Stimulated activated CD8-positive, alpha-beta memory T cell treated with anti-CD3 and anti-CD28 coated beads, Interleukin-7, amount 100 ng/mL, for 24 hours (primary cell): Measurements from ENCODE around the gene PARVG.
A peak's percentile ranks its signal among the peaks of the same experiment; 100 is the strongest.

Experiments used
- DNase-seq: peaks from one replicate; pipeline ENCODE4 v3.0.0-alpha.2; 2020; ENCODE audit warnings: low read depth

The PARVG gene

DNA sequence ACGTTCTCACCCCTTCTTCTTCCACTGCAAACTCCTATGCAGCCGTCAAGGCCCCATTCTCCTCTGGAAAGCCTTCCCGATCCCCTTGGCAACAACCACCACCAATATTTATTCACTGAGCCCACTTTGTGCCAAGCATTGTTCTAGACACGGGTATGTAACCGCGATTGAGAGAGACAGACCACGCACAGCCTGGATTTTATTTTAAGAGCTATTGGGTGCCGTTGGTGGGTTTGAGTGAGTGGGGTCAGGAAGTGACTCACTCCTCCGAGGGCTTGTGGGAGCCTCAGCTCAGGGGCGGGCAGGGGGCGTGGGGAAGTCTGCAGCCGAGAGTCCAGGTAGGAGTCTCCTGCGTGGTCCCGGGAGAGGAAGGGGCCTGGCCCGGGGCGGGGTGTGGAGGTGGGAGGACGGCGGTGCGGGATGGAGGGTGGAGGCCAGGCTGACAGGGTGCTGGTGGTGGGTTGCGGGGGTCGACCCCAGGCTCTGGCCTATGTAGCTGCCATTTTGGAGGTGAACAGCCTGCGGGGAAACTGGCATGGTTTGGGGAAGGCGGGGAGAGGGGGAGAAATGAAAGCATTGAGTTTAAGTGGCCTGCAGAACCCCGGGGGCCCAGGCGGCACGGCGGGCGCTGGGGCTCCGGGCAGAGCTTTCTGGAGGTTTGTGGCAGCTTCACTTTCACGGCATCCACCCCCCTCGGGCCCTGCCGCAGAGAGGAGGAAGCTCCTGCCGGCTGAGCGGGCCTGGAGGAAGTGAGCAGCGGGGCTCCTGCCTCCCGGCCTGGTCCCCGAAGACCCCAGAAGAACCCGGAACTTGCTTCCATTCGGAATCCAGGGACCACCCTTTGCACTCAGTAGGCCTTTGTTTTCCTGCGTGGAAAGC, 547 bp downstream of the PARVG start:
- peak; percentile 44 for DNase-seq

- DNase-seq: no peak
Observed at GRCh38 chr22:44181912-44182587, 1.3 kb downstream of the PARVG start.

- DNase-seq: no peak
Observed at GRCh38 chr22:44182588-44183286, 2.0 kb downstream of the PARVG start.

- no peak for DNase-seq
Observed at GRCh38 chr22:44183287-44183588, 2.5 kb downstream of the PARVG start.

GRCh38 chr22:44184006-44184405, 3.3 kb downstream of the PARVG start:
- DNase-seq: no peak

DNA sequence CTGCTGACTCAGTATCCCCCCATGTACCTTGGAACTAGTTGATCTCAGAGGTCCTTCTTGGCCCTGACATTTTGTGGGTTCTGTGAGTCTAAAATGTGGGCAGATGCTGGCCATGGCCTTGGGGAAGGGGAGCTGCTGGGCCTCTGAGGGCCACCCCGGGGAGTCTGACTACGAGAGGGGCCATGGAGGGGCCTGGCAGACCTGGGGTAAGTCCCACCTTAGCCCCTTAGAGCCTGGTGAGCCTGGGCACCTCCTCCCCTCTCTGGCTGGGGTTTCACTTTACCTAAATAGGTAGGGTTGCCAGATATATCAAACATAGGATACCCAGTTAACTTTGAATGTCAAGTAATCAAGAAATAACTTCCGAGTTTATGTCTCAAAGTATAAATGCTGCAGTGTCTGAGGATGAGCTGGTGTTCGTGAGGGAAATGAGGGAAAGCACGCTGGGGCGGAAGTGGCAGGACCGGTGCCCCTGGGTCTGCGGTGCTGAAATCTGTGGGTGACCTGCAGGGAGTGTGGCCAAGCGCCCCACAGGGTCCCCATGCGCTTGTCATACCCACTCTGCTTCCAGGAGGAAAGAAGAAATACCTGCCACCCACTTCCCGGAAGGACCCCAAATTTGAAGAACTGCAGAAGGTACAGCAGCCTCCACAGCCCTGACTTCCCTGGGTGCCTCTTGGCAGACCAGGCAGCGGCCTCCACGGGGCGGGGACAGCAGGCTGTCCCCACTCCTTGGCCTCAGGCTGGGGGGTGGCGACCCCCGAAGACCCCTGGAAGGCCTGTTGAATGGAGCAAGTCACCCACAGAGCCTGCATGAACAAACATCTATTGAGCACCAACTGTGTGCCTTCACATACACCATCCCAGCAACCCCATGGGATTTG, 4.8 kb downstream of the PARVG start:
- no peak for DNase-seq

GRCh38 chr22:44186121-44186510, 5.4 kb downstream of the PARVG start:
- no peak for DNase-seq

GRCh38 chr22:44186737-44187136, 6.0 kb downstream of the PARVG start:
- no peak for DNase-seq

- DNase-seq: no peak
Observed at GRCh38 chr22:44187652-44188230, 7.0 kb downstream of the PARVG start.

GRCh38 chr22:44188316-44188715, 7.6 kb downstream of the PARVG start:
- no peak for DNase-seq

- no peak for DNase-seq
Observed at GRCh38 chr22:44188986-44189630, 8.4 kb downstream of the PARVG start.

GRCh38 chr22:44190381-44190976, 9.8 kb downstream of the PARVG start:
- DNase-seq: no peak

GRCh38 chr22:44191036-44191454, 10.3 kb downstream of the PARVG start:
- no peak for DNase-seq

DNA sequence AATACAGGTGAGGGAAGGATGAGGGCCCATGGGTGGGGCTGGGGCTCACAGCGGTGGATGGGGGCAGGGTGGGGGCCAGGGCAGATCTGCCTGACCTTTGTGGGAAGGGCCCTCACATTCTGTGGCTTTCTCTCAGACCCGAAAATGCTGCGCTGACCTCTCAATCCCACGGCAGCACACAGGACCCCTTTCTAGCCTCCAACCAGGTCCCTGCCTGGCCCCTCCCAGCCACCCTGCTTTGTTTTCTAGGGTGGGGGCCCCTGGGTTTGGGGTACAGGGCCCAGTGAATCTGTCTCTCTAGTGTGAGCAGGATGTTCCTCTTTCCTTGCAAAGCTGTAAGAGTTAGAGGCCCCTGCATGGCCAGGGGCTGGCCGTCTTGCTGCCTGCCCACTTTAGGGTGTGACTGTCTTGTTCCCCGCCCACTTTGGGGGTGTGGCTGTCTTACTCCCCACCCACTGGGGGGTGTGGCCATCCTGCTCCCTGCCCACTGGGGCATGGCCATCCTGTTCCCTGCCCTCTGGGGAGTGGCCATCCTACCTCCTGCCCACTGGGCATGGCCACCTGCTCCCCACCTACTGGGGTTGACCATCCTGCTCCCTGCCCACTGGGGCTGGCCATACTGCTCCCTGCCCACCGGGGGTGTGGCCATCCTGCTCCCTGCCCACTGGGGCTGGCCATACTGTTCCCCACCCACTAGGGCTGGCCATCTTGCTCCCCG, 11.5 kb downstream of the PARVG start:
- no peak for DNase-seq

DNA sequence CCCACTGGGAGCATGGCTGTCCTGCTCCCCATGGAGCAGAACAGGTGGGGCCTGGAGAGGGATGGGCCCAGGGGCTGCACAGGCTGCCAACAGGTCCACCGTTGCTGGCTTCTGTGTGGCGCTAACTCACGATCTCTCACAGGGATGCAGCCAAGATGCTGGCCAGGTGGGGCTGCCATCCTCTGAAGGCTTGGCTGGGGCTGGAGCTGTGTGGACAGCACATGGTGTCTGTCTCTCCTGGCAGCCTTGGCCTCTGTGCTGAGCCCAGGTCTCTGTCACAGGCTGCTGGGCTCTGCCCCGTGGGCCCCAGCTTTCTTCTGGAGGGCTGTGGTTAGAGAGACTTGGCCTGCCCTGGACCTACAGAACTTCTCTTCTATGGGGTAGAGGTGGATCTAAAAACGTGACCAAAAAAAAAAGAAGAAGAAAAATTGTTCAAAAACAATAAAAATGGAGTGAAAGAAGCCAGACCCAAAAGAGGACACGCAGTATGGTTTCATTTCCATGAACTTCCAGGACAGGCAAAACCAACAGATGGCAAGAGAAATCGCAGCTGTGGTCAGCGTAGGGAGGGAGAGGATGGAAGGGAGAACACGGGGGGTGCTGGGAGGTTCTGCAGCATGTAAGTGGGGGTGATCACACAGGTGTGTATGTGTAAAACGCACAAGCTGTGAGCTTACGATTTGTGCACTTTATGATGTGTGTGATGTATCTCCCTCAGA, 12.2 kb downstream of the PARVG start:
- DNase-seq: no peak

DNA sequence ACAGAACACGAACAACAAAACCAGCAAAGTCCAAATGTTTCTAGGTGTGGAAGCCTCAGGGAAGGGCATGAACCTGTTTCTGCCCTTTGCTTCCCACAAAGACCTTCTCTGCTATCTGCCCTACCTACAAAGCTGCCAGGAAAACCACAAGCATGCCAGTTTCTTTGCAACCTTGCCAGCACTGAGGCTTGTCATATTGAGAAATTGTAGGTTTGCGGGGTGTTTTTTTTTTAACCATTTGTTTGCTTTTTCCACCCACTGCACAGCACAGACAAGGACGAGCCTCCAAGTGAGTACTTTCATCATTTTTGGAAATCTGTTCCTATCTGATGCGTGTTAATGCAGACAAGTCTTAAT, 12.8 kb downstream of the PARVG start:
- no peak for DNase-seq

DNA sequence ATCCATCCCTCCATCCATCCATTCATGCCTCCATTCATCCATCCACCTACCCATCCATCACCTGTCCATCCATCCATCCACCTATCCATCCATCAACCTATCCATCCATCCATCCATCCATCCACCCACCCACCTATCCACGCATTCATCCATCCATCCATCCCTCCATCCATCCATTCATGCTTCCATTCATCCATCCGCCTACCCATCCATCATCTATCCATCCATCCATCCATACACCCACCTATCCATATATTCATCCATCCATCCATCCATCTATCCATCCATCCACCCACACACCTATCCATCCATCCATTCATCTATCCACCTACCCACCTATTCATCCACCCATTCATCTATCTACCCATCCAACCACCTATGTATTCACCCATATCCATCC, 13.8 kb downstream of the PARVG start:
- DNase-seq: no peak

- DNase-seq: no peak
Observed at GRCh38 chr22:44195189-44195871, 14.6 kb downstream of the PARVG start.

- no peak for DNase-seq
Observed at GRCh38 chr22:44196241-44196640, 15.5 kb downstream of the PARVG start.
